CD4-positive, alpha-beta T cell treated with Interleukin-1 beta for 1 hour (primary cell): Measurements from ENCODE around the gene PRRX2.
"Not testable (repeated sequence)": the region's sequence is repeated elsewhere in the genome, so short reads cannot be mapped to it uniquely, and the experiment has no call there.

Experiments
- DNase-seq, 2 donors: peaks; one replicate each; pipeline ENCODE4 v3.0.0-alpha.2; 2020 to 2022

The PRRX2 gene

GRCh38 chr9:129739432-129739831 is 74.0 kb downstream of the PRRX2 start:
- DNase-seq: no peak

- no peak for DNase-seq
These were observed 74.7 kb downstream of the PRRX2 start for GRCh38 chr9:129740174-129740573.

GRCh38 chr9:129740666-129741464 is 75.4 kb downstream of the PRRX2 start:
- no peak for DNase-seq

- DNase-seq: no peak
These were observed 79.8 kb downstream of the PRRX2 start for GRCh38 chr9:129745200-129745599.

- no peak for DNase-seq
These were observed 80.8 kb downstream of the PRRX2 start for GRCh38 chr9:129746092-129746777.

- no peak for DNase-seq
These were observed 82.8 kb downstream of the PRRX2 start for GRCh38 chr9:129748249-129748648.

- DNase-seq: not testable (repeated sequence)
These were observed 83.6 kb downstream of the PRRX2 start for GRCh38 chr9:129749052-129749451.

- DNase-seq: no peak
These were observed 84.1 kb downstream of the PRRX2 start for GRCh38 chr9:129749575-129749974.

GRCh38 chr9:129750013-129750638 is 84.7 kb downstream of the PRRX2 start:
- no peak for DNase-seq

GRCh38 chr9:129751841-129752801 is 86.7 kb downstream of the PRRX2 start:
- no peak for DNase-seq

GRCh38 chr9:129752900-129753729 is 87.7 kb downstream of the PRRX2 start, which contains the start of gene PTGES:
Gene PTGES, minus strand, starts transcription at chr9:129753042. Its CDS starts 30 bp downstream, at chr9:129753012.
- peak; percentile 40 to 75 for DNase-seq

- no peak for DNase-seq
These were observed 89.7 kb downstream of the PRRX2 start for GRCh38 chr9:129755151-129755550.

GRCh38 chr9:129756191-129756590 is 90.7 kb downstream of the PRRX2 start:
- DNase-seq: no peak

- DNase-seq: peak in 1 of 2 donors; percentile 61
These were observed 91.6 kb downstream of the PRRX2 start for GRCh38 chr9:129757045-129757444.

- DNase-seq: no peak
These were observed 93.9 kb downstream of the PRRX2 start for GRCh38 chr9:129759319-129759718.

- DNase-seq: no peak
These were observed 94.5 kb downstream of the PRRX2 start for GRCh38 chr9:129759804-129760502.

GRCh38 chr9:129760784-129761183 is 95.3 kb downstream of the PRRX2 start:
- DNase-seq: not testable (repeated sequence)

GRCh38 chr9:129761293-129761900 is 96.0 kb downstream of the PRRX2 start:
- DNase-seq: no peak

- no peak for DNase-seq
These were observed 96.5 kb downstream of the PRRX2 start for GRCh38 chr9:129761901-129762369.

- DNase-seq: peak in 1 of 2 donors; percentile 75
These were observed 97.0 kb downstream of the PRRX2 start for GRCh38 chr9:129762370-129762984.
